ENCODE data around the gene CHSY1.

DNA sequence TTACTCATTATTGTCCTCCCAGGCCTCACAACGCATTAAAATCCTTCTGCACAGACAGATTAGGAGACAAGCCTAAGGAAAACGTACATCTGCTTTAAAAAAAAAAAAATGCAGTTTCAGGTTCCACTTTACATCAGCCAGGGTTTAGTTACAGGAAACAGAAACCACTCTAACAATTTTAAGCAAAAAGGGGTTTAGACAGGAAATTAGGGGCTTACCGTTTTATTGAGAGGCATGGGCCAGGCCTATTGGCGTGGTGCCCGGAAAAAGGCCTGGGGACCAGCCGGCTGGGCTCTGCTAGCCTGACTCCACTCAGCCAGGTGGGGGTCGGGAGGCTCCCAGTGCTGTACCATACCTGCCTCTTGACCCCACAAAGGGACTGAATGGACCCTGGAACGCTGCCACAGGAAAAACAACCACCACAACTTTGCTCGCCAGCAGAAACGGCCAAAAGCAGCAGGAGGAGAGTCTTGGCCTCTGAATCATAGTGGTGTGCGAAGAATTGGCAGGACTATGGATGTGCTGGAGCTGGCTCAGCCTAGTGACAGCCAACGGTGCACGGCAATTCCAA, 124.3 kb downstream of the CHSY1 start:
- TF ChIP-seq, protein P1, sequence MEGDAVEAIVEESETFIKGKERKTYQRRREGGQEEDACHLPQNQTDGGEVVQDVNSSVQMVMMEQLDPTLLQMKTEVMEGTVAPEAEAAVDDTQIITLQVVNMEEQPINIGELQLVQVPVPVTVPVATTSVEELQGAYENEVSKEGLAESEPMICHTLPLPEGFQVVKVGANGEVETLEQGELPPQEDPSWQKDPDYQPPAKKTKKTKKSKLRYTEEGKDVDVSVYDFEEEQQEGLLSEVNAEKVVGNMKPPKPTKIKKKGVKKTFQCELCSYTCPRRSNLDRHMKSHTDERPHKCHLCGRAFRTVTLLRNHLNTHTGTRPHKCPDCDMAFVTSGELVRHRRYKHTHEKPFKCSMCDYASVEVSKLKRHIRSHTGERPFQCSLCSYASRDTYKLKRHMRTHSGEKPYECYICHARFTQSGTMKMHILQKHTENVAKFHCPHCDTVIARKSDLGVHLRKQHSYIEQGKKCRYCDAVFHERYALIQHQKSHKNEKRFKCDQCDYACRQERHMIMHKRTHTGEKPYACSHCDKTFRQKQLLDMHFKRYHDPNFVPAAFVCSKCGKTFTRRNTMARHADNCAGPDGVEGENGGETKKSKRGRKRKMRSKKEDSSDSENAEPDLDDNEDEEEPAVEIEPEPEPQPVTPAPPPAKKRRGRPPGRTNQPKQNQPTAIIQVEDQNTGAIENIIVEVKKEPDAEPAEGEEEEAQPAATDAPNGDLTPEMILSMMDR (IDR thresholded peaks at IDR 0.05): no peak
- no peak for TF ChIP-seq POLR2A (IDR thresholded peaks at IDR 0.05)
